Measurements from ENCODE around the gene KRT80. TPM values are rescaled to one million over a fixed set of nuclear protein-coding genes. Genes with fewer than 3 reads are reported as not detected.

KRT80 gene
- total RNA-seq, 2 experiments from 2014 or later, result not detected

DNA sequence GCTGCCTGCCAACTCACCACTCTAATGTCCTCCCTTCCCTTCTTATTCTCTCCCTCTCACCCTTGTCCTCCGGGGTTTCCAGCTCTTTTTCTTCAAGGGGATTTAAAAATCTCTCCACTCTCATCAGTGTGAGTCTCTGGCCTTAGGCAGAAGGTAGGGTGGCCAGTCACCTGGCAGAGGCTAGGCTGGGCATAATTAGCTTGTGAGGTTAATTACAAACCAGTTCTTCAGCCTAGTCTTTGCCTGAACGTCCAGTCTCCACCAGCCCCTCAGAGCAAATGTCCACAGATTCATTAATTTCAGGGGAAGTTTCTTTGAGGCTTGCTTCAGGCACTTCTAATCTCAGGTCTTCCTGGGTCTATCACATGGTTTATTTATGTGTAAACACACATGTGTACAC, 48.0 kb upstream of the KRT80 start:
- no peak overlapping the region for H3K4me3 ChIP-seq (ENCODE audit: low read length)
- TF ChIP-seq, protein P1, sequence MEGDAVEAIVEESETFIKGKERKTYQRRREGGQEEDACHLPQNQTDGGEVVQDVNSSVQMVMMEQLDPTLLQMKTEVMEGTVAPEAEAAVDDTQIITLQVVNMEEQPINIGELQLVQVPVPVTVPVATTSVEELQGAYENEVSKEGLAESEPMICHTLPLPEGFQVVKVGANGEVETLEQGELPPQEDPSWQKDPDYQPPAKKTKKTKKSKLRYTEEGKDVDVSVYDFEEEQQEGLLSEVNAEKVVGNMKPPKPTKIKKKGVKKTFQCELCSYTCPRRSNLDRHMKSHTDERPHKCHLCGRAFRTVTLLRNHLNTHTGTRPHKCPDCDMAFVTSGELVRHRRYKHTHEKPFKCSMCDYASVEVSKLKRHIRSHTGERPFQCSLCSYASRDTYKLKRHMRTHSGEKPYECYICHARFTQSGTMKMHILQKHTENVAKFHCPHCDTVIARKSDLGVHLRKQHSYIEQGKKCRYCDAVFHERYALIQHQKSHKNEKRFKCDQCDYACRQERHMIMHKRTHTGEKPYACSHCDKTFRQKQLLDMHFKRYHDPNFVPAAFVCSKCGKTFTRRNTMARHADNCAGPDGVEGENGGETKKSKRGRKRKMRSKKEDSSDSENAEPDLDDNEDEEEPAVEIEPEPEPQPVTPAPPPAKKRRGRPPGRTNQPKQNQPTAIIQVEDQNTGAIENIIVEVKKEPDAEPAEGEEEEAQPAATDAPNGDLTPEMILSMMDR (IDR thresholded peaks at IDR 0.05), result no peak
- ATAC-seq (ENCODE audit: poor library complexity) (no peak), DNase-seq (no peak)
- Mint-ChIP-seq H3K9me3 (no peaks in the 10 kb centered on the region), H3K4me3 (no peak overlapping the region), H3K27ac (no peak overlapping the region), H3K4me1 (ENCODE audit: low read depth) (peaks cover 12% of the 10 kb centered on the region), H3K27me3 (peaks cover 12% of the 10 kb centered on the region), H3K36me3 (ENCODE audit: low read depth) (no peaks in the 10 kb centered on the region)
- POLR2A ChIA-PET, result no interaction called here
- CTCF ChIA-PET, result no interaction called here
- no peaks in the 10 kb centered on the region for H3K9me3 ChIP-seq (ENCODE audit: control insufficient read depth in 1 of 2, insufficient read depth in 1 of 2, low read length in 2 of 2)
- no peaks in the 10 kb centered on the region for H3K36me3 ChIP-seq (ENCODE audit: insufficient read depth, low read length)
- intact Hi-C loops (cut with DNase I, micrococcal nuclease), result no loop called here
- H3K27me3 ChIP-seq (ENCODE audit: control insufficient read depth in 1 of 2, insufficient read depth in 2 of 2, low read length in 2 of 2), result peaks cover 5 to 6% of the 10 kb centered on the region in 2 experiments
- no peak overlapping the region for H3K27ac ChIP-seq (ENCODE audit: low read depth in 1 of 2, low read length in 2 of 2)
- peaks cover 20% of the 10 kb centered on the region for H3K4me1 ChIP-seq (ENCODE audit: insufficient read depth, low read length)

DNA sequence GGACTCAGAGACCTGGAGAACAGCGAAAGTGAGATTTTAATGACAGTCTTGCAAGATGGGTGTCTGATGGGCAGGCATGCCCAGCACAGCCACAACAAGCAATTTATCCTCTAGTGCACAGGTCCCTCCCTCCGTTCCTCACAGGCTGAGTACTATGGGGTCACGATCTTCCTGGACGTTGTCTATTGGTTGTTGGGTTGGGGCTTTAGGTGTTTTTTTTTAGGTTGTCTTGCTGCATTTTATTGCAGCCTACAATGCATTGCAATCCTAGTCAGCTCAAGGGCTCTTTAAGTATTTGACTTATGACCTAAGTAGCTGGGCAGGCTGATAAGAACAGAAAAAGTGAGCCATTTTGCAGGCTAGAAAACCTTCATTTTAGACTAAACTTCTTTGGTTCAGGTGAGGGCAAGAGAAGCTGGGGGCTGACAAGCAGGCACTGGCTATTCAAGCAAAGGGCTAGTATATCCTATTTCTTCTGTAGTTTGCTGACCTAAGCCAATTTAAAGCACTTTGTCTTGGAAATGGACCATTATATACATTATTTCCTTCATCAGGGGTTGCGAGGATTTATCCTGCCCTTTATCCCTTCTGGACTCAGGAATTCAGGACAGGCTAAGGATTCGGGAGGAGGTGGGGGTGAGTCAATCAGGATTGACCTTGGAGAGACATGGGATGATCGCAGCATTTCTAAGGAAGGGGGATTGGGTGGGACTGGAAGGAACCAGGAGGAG, 47.3 kb upstream of the KRT80 start:
- Histone ChIP-seq H3K27me3 (ENCODE audit: control insufficient read depth in 1 of 2, insufficient read depth in 2 of 2, low read length in 2 of 2) (peaks cover 6 to 10% of the 10 kb centered on the region in 2 experiments), H3K9me3 (ENCODE audit: control insufficient read depth in 1 of 2, insufficient read depth in 1 of 2, low read length in 2 of 2) (no peaks in the 10 kb centered on the region), H3K4me3 (ENCODE audit: low read length) (no peak overlapping the region), H3K27ac (ENCODE audit: low read depth in 1 of 2, low read length in 2 of 2) (no peak overlapping the region), H3K4me1 (ENCODE audit: insufficient read depth, low read length) (peaks cover 13% of the 10 kb centered on the region), H3K36me3 (ENCODE audit: insufficient read depth, low read length) (no peaks in the 10 kb centered on the region)
- Mint-ChIP-seq H3K36me3 (ENCODE audit: low read depth) (no peaks in the 10 kb centered on the region), H3K9me3 (no peaks in the 10 kb centered on the region), H3K4me1 (ENCODE audit: low read depth) (peaks cover 6% of the 10 kb centered on the region), H3K27me3 (peaks cover 19% of the 10 kb centered on the region), H3K27ac (no peak overlapping the region), H3K4me3 (no peak overlapping the region)
- ATAC-seq (ENCODE audit: poor library complexity) (no peak), DNase-seq (no peak)
- ChIA-PET CTCF (no interaction called here), POLR2A (no interaction called here)
- intact Hi-C loops (cut with DNase I, micrococcal nuclease), result no loop called here
- TF ChIP-seq, protein P1 (IDR thresholded peaks at IDR 0.05), result no peak

DNA sequence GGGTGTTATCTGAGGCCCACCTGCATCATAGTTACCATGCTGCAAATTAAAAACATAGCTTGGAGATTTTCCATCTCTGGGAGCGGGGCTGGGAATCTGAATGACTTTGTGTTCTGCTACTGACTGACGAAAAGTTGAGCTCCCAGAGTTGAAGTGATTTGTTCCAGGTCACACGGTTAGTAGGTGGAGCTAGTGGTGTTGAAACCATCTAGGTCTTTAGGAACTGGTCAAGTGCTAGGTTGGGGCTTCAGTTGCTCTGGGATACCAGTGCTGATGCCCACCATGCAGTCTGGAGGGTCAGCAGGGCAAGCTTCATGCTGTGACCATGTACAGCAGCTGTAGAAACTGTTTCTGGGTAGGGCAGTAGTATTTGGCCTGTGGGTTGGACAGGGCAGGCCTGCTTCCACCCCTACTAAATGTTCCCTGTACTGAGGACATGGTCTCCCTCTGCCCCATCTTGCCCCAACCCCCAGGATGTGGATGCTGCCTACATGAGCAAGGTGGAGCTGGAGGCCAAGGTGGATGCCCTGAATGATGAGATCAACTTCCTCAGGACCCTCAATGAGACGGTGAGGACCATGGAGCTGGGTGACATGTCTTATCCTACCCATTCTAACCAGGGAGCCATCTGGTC, 46.5 kb upstream of the KRT80 start:
- TF ChIP-seq, protein P1 (IDR thresholded peaks at IDR 0.05), result no peak
- ATAC-seq (ENCODE audit: poor library complexity), result no peak

More for the DNA sequence above, 46.5 kb upstream of the KRT80 start:
- Histone ChIP-seq H3K9me3 (ENCODE audit: control insufficient read depth in 1 of 2, insufficient read depth in 1 of 2, low read length in 2 of 2) (peaks cover 0 to 5% of the 10 kb centered on the region in 2 experiments), H3K36me3 (ENCODE audit: insufficient read depth, low read length) (no peaks in the 10 kb centered on the region), H3K27me3 (ENCODE audit: control insufficient read depth in 1 of 2, insufficient read depth in 2 of 2, low read length in 2 of 2) (peaks cover 10 to 15% of the 10 kb centered on the region in 2 experiments), H3K4me1 (ENCODE audit: insufficient read depth, low read length) (peaks cover 7% of the 10 kb centered on the region), H3K27ac (ENCODE audit: low read depth in 1 of 2, low read length in 2 of 2) (no peak overlapping the region), H3K4me3 (ENCODE audit: low read length) (no peak overlapping the region)
- no peak overlapping the region for H3K27ac Mint-ChIP-seq
- no peaks in the 10 kb centered on the region for H3K9me3 Mint-ChIP-seq
- DNase-seq, result no peak
- CTCF ChIA-PET, result no interaction called here
- no peaks in the 10 kb centered on the region for H3K4me1 Mint-ChIP-seq (ENCODE audit: low read depth)
- H3K4me3 Mint-ChIP-seq, result no peak overlapping the region
- POLR2A ChIA-PET, result interaction anchor here (1.0 kb wide), 1 partner anchor 21 kb away, joined by 3 read pairs; no protein-coding TSS in a partner anchor
- peaks cover 19% of the 10 kb centered on the region for H3K27me3 Mint-ChIP-seq
- H3K36me3 Mint-ChIP-seq (ENCODE audit: low read depth), result no peaks in the 10 kb centered on the region
- intact Hi-C loops (cut with DNase I, micrococcal nuclease), result no loop called here
